ENCODE data around the gene GNAS-AS1. TPM values are rescaled to one million over a fixed set of nuclear protein-coding genes. Genes with fewer than 3 reads are reported as not detected.
"Not testable (repeated sequence)": the region's sequence is repeated elsewhere in the genome, so short reads cannot be mapped to it uniquely, and the experiment has no call there.

The GNAS-AS1 gene
- total RNA-seq, 1 experiment from 2014 or later, result 0.11 TPM

GRCh38 chr20:58833921-58834320, 16.8 kb downstream of the GNAS-AS1 start:
- H3K79me2 ChIP-seq (ENCODE audit: low read length), result no peaks in the 10 kb centered on the region
- no peak overlapping the region for H3K4me3 ChIP-seq (ENCODE audit: low read length)
- intact Hi-C loops (cut with micrococcal nuclease), result loop anchor here (10.0 kb wide), 1 partner anchor 599 kb away; no protein-coding TSS in a partner anchor
- no peaks in the 10 kb centered on the region for H3F3A ChIP-seq (ENCODE audit: low read length, unreplicated experiment)
- H2AFZ ChIP-seq (ENCODE audit: low read length), result no peak overlapping the region
- no peak overlapping the region for H3K4me2 ChIP-seq (ENCODE audit: low read length)
- H3K4me1 ChIP-seq (ENCODE audit: insufficient read depth, low read length), result no peaks in the 10 kb centered on the region
- ChIA-PET CTCF (no interaction called here), POLR2A (ENCODE audit: unreplicated experiment) (no interaction called here)
- H3K9me3 ChIP-seq (ENCODE audit: low read length), result no peaks in the 10 kb centered on the region
- H4K20me1 ChIP-seq (ENCODE audit: low read length), result no peaks in the 10 kb centered on the region
- no TSS peak for BruUV-seq (replicated peaks)
- no peak overlapping the region for H3K27ac ChIP-seq (ENCODE audit: low read length)
- no peak for TF ChIP-seq EZH2 (IDR thresholded peaks at IDR 0.05; ENCODE audit: low read length, unreplicated experiment)
- H3K36me3 ChIP-seq (ENCODE audit: low read depth, low read length), result no peaks in the 10 kb centered on the region
- DNase-seq, result no peak
- peaks cover 66% of the 10 kb centered on the region for H3K27me3 ChIP-seq (ENCODE audit: low read length)
- H3K9me2 ChIP-seq (replicated peaks; ENCODE audit: low read length), result no peaks in the 10 kb centered on the region
- no peak for ATAC-seq
- no peak overlapping the region for H3K9ac ChIP-seq (ENCODE audit: low read length)

GRCh38 chr20:58832457-58832856, 18.2 kb downstream of the GNAS-AS1 start:
- Histone ChIP-seq H3K4me2 (ENCODE audit: low read length) (no peak overlapping the region), H3K27ac (ENCODE audit: low read length) (no peak overlapping the region), H3K27me3 (ENCODE audit: low read length) (peaks cover 66% of the 10 kb centered on the region), H3K9me2 (replicated peaks; ENCODE audit: low read length) (no peaks in the 10 kb centered on the region), H3K4me1 (ENCODE audit: insufficient read depth, low read length) (no peaks in the 10 kb centered on the region), H3K9me3 (ENCODE audit: low read length) (no peaks in the 10 kb centered on the region), H2AFZ (ENCODE audit: low read length) (no peak overlapping the region), H3K4me3 (ENCODE audit: low read length) (no peak overlapping the region), H3F3A (ENCODE audit: low read length, unreplicated experiment) (no peaks in the 10 kb centered on the region), H3K9ac (ENCODE audit: low read length) (no peak overlapping the region), H3K79me2 (ENCODE audit: low read length) (no peaks in the 10 kb centered on the region), H3K36me3 (ENCODE audit: low read depth, low read length) (no peaks in the 10 kb centered on the region), H4K20me1 (ENCODE audit: low read length) (no peaks in the 10 kb centered on the region)
- no TSS peak for BruUV-seq (replicated peaks)
- ChIA-PET POLR2A (ENCODE audit: unreplicated experiment) (no interaction called here), CTCF (no interaction called here)
- DNase-seq (no peak), ATAC-seq (no peak)
- TF ChIP-seq CTCF (conservative IDR thresholded peaks at IDR 0.05; ENCODE audit: low read depth, low read length) (no peak), EZH2phosphoT487 (IDR thresholded peaks at IDR 0.05; ENCODE audit: borderline replicate concordance, low read length) (no peak), EZH2 (IDR thresholded peaks at IDR 0.05; ENCODE audit: low read length, unreplicated experiment) (no peak)
- intact Hi-C loops (cut with micrococcal nuclease), result loop anchor here (10.0 kb wide), 1 partner anchor 598 kb away; no protein-coding TSS in a partner anchor

DNA sequence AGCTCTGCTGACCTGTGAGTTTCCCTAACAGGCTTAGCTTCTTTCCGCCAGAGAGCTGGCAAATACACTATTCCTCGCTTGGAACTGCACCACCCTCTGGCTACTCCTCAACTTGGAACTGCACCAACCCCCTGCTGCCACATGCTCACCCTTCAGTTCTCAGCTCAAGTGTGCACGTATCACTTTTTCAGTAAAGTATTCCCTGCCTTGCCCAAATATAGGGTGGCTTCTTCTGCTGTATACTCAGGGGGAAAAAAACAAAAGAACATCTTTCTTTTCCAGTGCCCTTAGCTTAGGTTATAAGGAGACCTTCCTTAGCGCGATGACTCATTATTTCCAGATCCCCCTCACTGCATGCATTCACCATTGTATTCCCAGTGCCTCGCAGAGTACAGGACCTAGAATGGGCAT, 21.2 kb downstream of the GNAS-AS1 start:
- Histone ChIP-seq H3K27me3 (ENCODE audit: low read length) (peaks cover 49% of the 10 kb centered on the region), H3K4me2 (ENCODE audit: low read length) (no peak overlapping the region), H3K9ac (ENCODE audit: low read length) (no peak overlapping the region), H3F3A (ENCODE audit: low read length, unreplicated experiment) (no peaks in the 10 kb centered on the region), H3K9me2 (replicated peaks; ENCODE audit: low read length) (no peaks in the 10 kb centered on the region), H3K4me3 (ENCODE audit: low read length) (no peak overlapping the region), H3K9me3 (ENCODE audit: low read length) (no peaks in the 10 kb centered on the region), H3K4me1 (ENCODE audit: insufficient read depth, low read length) (no peaks in the 10 kb centered on the region), H2AFZ (ENCODE audit: low read length) (no peak overlapping the region), H3K36me3 (ENCODE audit: low read depth, low read length) (no peaks in the 10 kb centered on the region), H3K27ac (ENCODE audit: low read length) (no peak overlapping the region), H4K20me1 (ENCODE audit: low read length) (no peaks in the 10 kb centered on the region), H3K79me2 (ENCODE audit: low read length) (no peaks in the 10 kb centered on the region)
- ChIA-PET POLR2A (ENCODE audit: unreplicated experiment) (no interaction called here), CTCF (no interaction called here)
- TF ChIP-seq CTCF (conservative IDR thresholded peaks at IDR 0.05; ENCODE audit: low read depth, low read length) (no peak), EZH2phosphoT487 (IDR thresholded peaks at IDR 0.05; ENCODE audit: borderline replicate concordance, low read length) (no peak), EZH2 (IDR thresholded peaks at IDR 0.05; ENCODE audit: low read length, unreplicated experiment) (no peak)
- intact Hi-C loops (cut with micrococcal nuclease), result no loop called here
- DNase-seq (peak; percentile 21), ATAC-seq (no peak)
- BruUV-seq (replicated peaks), result no TSS peak

- H3K27me3 ChIP-seq (ENCODE audit: low read length), result peaks cover 49% of the 10 kb centered on the region
- H3F3A ChIP-seq (ENCODE audit: low read length, unreplicated experiment); H3K27ac ChIP-seq (ENCODE audit: low read length); H4K20me1 ChIP-seq (ENCODE audit: low read length); H2AFZ ChIP-seq (ENCODE audit: low read length); H3K9me2 ChIP-seq (replicated peaks; ENCODE audit: low read length); H3K79me2 ChIP-seq (ENCODE audit: low read length); H3K36me3 ChIP-seq (ENCODE audit: low read depth, low read length); DNase-seq; H3K4me1 ChIP-seq (ENCODE audit: insufficient read depth, low read length); ATAC-seq; BruUV-seq (replicated peaks); CTCF ChIA-PET; POLR2A ChIA-PET (ENCODE audit: unreplicated experiment); H3K4me3 ChIP-seq (ENCODE audit: low read length); H3K4me2 ChIP-seq (ENCODE audit: low read length); H3K9me3 ChIP-seq (ENCODE audit: low read length); intact Hi-C loops (cut with micrococcal nuclease); H3K9ac ChIP-seq (ENCODE audit: low read length): not testable (repeated sequence)
Measured at GRCh38 chr20:58828804-58829203, 21.9 kb downstream of the GNAS-AS1 start.
